IPS-20b (cell line): ENCODE measurements around the gene TRPV5.

Experiments
- H3K27ac ChIP-seq: one replicate; pipeline ENCODE4 v1.5.1; 2013; ENCODE audit warnings: low read length
- H3K27me3 ChIP-seq: 2 replicates; pipeline ENCODE4 v1.6.1; 2013; ENCODE audit warnings: mild to moderate bottlenecking, low read length, inconsistent platforms; ENCODE audit not compliant: insufficient read depth
- H3K36me3 ChIP-seq: 2 replicates; pipeline ENCODE4 v1.6.1; 2013; ENCODE audit warnings: low read depth, mild to moderate bottlenecking, inconsistent platforms, low read length, moderate library complexity; ENCODE audit not compliant: insufficient read depth
- H3K4me1 ChIP-seq: 2 replicates; pipeline ENCODE4 v1.6.1; 2013; ENCODE audit warnings: mild to moderate bottlenecking, control low read depth, inconsistent platforms, low read length, moderate library complexity; ENCODE audit not compliant: insufficient read depth
- H3K4me3 ChIP-seq: 2 replicates; pipeline ENCODE4 v1.5.1; 2013; ENCODE audit warnings: mild to moderate bottlenecking, low read length, inconsistent platforms
- H3K9ac ChIP-seq: 2 replicates; pipeline ENCODE4 v1.6.1; 2013; ENCODE audit warnings: low read depth, mild to moderate bottlenecking, inconsistent platforms, low read length, moderate library complexity
- H3K9me3 ChIP-seq: 2 replicates; pipeline ENCODE4 v1.6.1; 2013; ENCODE audit warnings: mild to moderate bottlenecking, low read depth, low read length, inconsistent platforms; ENCODE audit not compliant: insufficient read depth

Gene TRPV5

DNA sequence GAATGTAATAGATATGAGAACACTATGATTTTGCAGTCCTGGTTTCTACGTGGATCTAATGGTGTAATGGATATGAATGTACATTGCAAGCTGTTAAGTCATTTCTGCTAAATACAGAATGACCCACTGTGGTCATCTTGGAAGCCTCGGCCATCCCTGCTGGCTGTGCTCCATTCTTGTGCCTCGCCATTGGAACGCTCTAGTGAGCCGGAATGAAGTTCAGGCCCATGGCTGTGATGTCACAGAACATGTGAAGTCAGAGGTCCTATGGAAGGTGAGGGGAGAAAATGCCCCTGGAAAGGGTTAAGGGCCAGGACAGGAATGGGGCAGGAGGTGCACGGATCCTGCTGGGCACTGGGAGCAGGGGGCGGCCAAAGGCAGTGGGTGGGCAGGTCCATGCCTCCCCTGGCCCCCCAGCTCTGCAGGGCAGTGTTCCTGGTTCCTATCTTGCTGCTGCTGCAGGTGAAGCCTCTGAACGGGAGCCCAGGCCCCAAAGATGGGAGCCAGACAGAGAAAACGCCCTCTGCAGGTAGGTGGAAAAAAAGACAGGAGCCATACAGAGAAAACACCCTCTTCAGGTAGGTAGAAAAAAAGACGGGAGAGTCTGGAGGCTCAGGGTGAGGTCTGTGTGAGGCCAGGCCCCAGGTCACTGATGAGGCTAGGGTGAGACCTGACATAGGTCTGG lies 5.8 kb upstream of the TRPV5 start, which contains the start of gene LLCFC1:
LLCFC1 (plus strand) TSS at position 259 of the 685 bp plus-strand sequence; CDS start at position 397, 138 bp downstream.
- Histone ChIP-seq H3K4me1 (no peaks in the 10 kb centered on the region), H3K27ac (no peak within 1 kb of the TSS), H3K9me3 (no peaks in the 10 kb centered on the region), H3K4me3 (no peak within 1 kb of the TSS), H3K9ac (no peak within 1 kb of the TSS), H3K27me3 (no peaks in the 10 kb centered on the region; the same call in 1 of the 2 replicates), H3K36me3 (no peaks in the 10 kb centered on the region)

DNA sequence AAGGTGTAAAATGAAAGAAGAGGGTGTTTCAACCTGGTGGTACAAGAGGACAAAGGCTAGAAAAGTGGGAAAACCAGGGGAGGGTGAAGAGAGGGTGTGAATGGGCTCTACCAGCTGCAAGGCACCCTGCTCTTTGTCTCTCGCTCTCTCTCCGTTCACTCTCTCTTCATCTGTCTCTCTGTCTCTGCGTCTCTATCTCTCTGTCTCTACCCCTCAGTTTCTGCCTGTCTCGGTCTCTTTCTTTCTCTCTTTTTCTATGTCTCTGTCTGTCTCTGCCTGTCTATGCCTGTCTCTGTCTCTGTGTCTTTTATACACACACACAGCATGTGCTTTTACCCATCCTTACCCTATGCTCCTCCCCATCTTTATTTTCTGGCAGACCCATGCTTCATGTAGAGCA lies 5.1 kb upstream of the TRPV5 start:
- H3K4me1 ChIP-seq, result no peaks in the 10 kb centered on the region

DNA sequence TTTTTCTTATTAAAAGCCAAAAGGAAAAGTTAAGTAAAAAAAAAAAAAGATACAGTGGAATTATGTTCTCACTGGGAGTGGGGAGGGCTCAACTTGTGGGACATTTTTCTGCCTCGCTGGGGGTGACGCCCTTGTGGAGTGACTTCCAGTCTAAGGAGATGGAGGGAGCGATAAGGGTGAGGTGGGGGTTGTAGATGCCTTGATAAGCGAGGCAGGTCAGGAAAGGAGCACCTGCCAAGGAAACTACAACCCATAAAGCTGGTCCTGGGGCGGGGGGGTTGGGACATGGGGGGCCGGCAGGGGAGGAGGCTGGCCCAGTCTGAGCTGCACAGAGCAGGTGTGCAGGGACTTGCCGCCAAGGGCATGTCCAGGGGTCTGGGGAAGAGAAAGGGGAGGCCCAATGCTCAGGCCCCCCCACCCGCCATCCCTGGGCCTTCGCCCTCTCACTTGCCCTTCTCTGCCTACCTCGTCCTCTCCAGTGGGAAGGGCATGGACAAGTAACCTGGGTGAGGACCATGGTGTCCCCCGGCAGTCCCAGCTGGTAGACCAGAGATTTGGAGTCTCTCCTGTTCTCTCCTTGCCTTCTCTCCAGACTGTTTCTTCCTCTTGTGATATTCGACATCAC lies 2.5 kb upstream of the TRPV5 start:
- H3K27me3 ChIP-seq, result no peaks in the 10 kb centered on the region; the same call in 1 of the 2 replicates
- no peaks in the 10 kb centered on the region for H3K9me3 ChIP-seq
- H3K4me1 ChIP-seq, result no peaks in the 10 kb centered on the region
- no peaks in the 10 kb centered on the region for H3K36me3 ChIP-seq
- no peak overlapping the region for H3K4me3 ChIP-seq
- H3K9ac ChIP-seq, result no peak overlapping the region
- H3K27ac ChIP-seq, result no peak overlapping the region

More for the DNA sequence above, 5.1 kb upstream of the TRPV5 start:
- H3K27me3 ChIP-seq, result no peaks in the 10 kb centered on the region; the same call in 1 of the 2 replicates
- H3K27ac ChIP-seq, result no peak overlapping the region
- H3K4me3 ChIP-seq, result no peak overlapping the region
- H3K9ac ChIP-seq, result no peak overlapping the region
- H3K36me3 ChIP-seq, result no peaks in the 10 kb centered on the region
- H3K9me3 ChIP-seq, result no peaks in the 10 kb centered on the region

DNA sequence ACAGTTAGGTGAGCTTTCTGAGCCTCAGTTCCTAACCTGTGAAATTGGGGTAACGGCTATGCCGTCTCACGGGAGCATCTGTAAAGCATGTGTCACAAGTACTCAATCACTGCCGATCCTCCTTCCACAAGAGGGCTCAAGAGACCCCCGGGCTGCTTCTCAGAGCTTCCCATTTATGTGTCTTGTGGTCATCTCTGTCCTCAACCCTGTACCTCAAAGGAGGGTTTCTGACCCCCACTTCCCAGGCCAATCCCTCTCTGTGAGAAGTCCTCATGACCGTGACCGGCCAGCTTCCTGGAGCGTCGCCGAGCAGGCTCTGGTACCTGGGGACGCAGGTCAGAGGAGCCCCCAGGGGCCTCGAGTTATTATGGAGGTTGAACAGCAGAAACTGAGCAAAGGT lies 510 bp upstream of the TRPV5 start:
- Histone ChIP-seq H3K36me3 (no peaks in the 10 kb centered on the region), H3K27ac (no peak overlapping the region), H3K4me1 (no peaks in the 10 kb centered on the region), H3K9ac (no peak overlapping the region), H3K4me3 (no peak overlapping the region), H3K27me3 (no peaks in the 10 kb centered on the region; the same call in 1 of the 2 replicates), H3K9me3 (no peaks in the 10 kb centered on the region)

DNA sequence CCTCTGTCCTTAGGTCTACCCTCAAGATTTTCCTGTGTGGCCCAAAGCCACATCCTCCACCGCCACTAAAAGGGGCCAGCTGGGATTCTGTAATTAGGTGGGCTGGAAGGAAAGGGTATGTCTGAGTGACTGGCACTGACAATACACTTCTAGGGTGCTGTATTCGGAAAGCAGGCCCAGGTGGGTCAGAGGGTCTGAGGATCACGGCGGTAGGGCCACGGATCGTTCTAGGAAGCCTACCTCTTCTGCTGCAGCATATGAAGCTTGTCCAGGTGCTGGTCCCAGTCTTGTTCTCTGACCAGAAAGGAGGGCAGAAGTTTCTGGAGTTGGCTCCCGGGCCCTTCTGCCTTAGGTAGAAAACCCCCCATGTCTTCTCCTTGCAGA lies 462 bp downstream of the TRPV5 start:
- no peaks in the 10 kb centered on the region for H3K9me3 ChIP-seq
- H3K4me1 ChIP-seq, result no peaks in the 10 kb centered on the region
- no peak overlapping the region for H3K4me3 ChIP-seq
- H3K27ac ChIP-seq, result no peak overlapping the region
- no peak overlapping the region for H3K9ac ChIP-seq
- peaks cover 2% of the 10 kb centered on the region; the same call in 1 of the 2 replicates for H3K27me3 ChIP-seq
- no peaks in the 10 kb centered on the region for H3K36me3 ChIP-seq

DNA sequence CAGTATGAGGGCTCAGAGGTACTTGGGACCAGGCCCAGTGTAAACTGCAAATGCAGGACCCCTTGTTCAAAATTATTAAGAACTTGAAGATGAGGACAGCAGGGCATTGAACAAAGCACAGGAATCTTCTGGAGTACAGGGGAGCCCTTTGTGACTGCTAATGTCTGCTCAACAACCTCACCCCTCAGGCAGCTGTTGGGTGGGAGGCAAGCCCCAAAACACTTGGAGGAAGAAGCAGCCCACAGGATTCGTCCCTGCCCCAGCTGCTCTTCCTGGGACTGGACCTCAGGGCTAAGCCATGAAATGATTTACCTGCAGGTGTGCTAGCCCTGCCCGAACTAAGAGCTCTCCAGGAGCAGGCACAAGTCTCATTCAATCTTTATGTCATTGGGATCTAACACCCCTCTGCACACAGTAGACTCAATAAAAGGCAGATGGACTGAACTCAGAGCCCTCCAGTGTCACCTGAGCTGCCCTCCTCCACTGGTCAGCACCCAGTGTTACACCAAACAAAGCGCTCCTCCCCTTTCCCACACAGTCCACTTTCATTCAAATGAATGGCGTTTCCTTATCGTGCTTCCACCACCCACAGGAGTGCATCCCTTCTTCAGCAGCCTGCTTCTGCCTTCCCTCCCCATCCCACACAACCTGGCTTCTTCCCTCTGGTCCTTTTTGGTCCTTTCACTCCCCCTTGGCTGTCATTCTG lies 1.0 kb downstream of the TRPV5 start:
- Histone ChIP-seq H3K4me1 (no peaks in the 10 kb centered on the region), H3K9me3 (no peaks in the 10 kb centered on the region), H3K9ac (no peak overlapping the region), H3K27me3 (peaks cover 3% of the 10 kb centered on the region; the same call in 1 of the 2 replicates), H3K36me3 (no peaks in the 10 kb centered on the region), H3K27ac (no peak overlapping the region), H3K4me3 (no peak overlapping the region)

DNA sequence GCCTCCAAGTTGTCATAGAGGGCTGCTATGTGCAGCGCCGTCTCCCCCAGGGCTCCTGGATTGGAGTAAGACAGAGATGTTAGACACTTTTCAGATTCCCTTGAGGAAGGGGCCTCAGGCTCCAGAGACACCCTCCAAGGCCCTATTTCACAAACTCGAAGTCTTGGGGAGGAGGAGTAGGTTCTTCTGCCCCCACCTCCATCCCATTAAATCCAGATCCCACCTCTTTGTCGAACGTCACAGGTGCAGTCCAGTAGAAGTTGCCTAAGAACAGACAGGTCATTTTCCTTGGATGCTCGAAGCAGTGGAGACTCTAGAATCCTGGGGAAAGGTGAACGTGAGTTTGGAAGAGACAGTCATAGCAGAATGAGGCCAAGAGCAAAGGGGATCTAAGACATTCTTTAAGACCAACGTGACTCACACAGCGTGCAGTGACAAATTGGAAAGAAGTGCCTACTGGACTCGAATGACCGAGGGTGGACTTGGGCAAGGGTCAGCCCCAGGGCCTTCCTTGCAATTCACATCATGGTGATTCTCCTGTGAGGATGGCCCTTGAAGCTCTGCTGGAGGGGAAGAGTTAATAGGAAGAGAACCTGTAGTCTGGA lies 3.3 kb downstream of the TRPV5 start:
- Histone ChIP-seq H3K4me1 (no peaks in the 10 kb centered on the region), H3K27me3 (peaks cover 24% of the 10 kb centered on the region), H3K27ac (no peak overlapping the region), H3K36me3 (no peaks in the 10 kb centered on the region), H3K9ac (no peak overlapping the region), H3K9me3 (no peaks in the 10 kb centered on the region), H3K4me3 (no peak overlapping the region)

DNA sequence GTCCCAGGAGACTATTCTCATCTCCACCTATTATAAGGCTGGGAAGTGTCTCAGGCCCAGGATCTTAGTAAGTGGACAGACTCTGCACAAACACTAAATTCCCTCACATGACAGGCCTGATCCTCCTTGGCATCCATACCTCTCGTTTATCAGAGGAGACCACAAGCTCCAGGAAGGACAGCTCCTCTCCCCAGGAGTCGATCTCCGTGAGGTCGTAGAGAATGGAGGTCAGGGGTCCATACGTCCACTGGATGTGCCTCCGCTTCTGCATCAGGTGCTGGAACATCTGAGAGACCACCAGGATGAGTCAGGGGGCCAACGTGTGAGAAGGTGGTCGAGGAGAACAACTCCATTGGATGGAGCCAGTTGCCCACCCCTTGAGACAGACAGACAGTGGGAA lies 5.6 kb downstream of the TRPV5 start:
- Histone ChIP-seq H3K9me3 (no peaks in the 10 kb centered on the region), H3K27me3 (peaks cover 24% of the 10 kb centered on the region), H3K4me3 (no peak overlapping the region), H3K27ac (no peak overlapping the region), H3K36me3 (no peaks in the 10 kb centered on the region), H3K9ac (no peak overlapping the region), H3K4me1 (no peaks in the 10 kb centered on the region)

DNA sequence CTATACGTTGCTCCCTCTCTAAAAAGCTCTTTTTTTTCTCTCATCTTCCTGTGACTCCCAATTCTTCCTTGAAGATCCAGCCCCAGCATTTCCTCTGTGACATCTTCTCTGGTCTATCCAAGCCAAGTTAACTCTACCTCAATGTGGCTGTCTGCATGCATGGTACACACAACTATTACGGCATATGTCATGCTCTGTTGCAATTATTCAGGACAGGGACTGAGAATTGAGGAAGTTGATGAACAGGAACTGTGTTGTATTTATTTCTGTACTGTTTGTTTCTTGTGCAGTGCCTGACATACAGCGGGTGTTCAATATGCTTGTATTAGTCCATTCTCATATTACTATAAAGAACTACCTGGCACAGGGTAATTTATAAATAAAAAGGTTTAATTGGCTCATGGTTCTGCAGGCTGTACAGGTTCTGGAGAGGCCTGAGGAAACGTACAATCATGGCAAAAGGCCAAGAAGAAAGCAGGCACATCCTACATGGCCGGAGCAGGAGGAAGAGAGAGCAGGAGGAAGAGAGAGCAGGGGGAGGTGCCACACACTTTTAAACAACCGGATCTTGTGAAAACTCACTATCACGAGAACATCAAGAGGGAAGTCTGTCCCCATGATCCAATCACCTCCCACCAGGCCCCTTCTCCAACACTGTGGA lies 6.3 kb downstream of the TRPV5 start:
- Histone ChIP-seq H3K36me3 (no peaks in the 10 kb centered on the region), H3K27ac (no peak overlapping the region), H3K9ac (no peak overlapping the region), H3K4me1 (no peaks in the 10 kb centered on the region), H3K27me3 (peaks cover 24% of the 10 kb centered on the region), H3K4me3 (no peak overlapping the region), H3K9me3 (no peaks in the 10 kb centered on the region)

DNA sequence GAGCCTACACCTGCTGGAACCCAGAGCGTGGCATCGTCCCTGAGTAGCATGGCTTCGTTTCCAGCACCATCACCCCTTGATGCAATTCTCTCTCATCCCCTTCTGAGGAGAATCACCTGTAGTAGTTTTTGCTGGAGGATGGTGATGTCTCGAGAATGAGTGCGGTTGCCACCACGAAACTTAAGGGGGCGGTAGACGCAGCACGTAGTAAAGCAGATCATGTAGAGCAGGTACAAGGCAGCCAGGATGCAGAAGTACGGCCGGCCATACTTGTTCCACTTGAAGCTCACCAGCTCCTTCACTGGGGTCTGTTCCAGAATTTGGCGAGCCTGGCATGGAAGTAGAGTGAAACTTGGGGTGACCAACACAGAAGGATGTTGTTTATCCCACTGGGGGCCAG lies 8.1 kb downstream of the TRPV5 start:
- H3K9ac ChIP-seq, result no peak overlapping the region
- H3K9me3 ChIP-seq, result no peaks in the 10 kb centered on the region
- no peaks in the 10 kb centered on the region for H3K4me1 ChIP-seq
- no peaks in the 10 kb centered on the region for H3K36me3 ChIP-seq
- H3K27ac ChIP-seq, result no peak overlapping the region
- no peak overlapping the region for H3K4me3 ChIP-seq
- H3K27me3 ChIP-seq, result peaks cover 24% of the 10 kb centered on the region

DNA sequence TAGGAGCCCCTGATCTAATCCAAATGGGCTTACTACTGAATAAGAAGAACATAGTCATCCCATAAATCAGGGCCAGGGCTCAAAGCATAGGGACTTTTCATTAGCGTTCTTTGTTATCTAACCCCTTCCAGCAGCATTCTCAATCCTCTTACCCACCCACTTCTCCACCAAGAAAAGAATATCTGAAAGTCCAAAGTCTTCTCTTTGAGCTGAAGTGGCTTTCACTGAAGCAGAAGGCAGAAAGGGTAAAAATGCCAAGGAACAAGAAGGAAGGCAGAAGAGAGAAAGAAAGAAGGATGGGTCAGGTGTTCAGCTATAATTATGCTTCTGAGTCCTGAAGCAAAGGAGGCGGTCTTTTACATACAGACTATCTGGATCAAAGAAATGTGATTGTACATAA lies 10.2 kb downstream of the TRPV5 start:
- Histone ChIP-seq H3K9me3 (no peaks in the 10 kb centered on the region), H3K4me1 (no peaks in the 10 kb centered on the region), H3K27ac (no peak overlapping the region), H3K4me3 (no peak overlapping the region), H3K36me3 (no peaks in the 10 kb centered on the region), H3K27me3 (peaks cover 24% of the 10 kb centered on the region), H3K9ac (no peak overlapping the region)
